HepG2 (cell line): ENCODE results near the gene GALR2. TPM values are rescaled to one million over a fixed set of nuclear protein-coding genes. Genes with fewer than 3 reads are reported as not detected.

Source experiments
- AKAP8 ChIP-seq: sonication (generic); formaldehyde crosslinking; IDR thresholded peaks from 2 replicates; pipeline ENCODE4 v1.5.1; 2020; ENCODE audit warnings: mild to moderate bottlenecking, missing genetic modification reagents
- ARID2 ChIP-seq: sonication (generic); formaldehyde crosslinking; IDR thresholded peaks from 2 replicates; pipeline ENCODE4 v1.8.1; 2022; ENCODE audit warnings: mild to moderate bottlenecking, missing genetic modification reagents, borderline replicate concordance
- BRF2 ChIP-seq: sonication (generic); formaldehyde crosslinking; IDR thresholded peaks from 2 replicates; pipeline ENCODE4 v1.8.1; 2022; ENCODE audit warnings: mild to moderate bottlenecking, missing genetic modification reagents
- GPBP1L1 ChIP-seq: sonication (generic); formaldehyde crosslinking; IDR thresholded peaks from 2 replicates; pipeline ENCODE4 v1.5.0; 2020; ENCODE audit warnings: mild to moderate bottlenecking, missing genetic modification reagents
- KMT2A ChIP-seq: sonication (generic); formaldehyde crosslinking; IDR thresholded peaks from 2 replicates; pipeline ENCODE4 v1.4.0; 2020; ENCODE audit warnings: missing genetic modification reagents
- MAFK ChIP-seq, 2 experiments: IDR thresholded peaks in 1 of 2; conservative IDR thresholded peaks in 1 of 2; 2 replicates each; pipeline ENCODE4 v1.6.1; 2011; ENCODE audit warnings: improper control_type of control experiment in 2 of 2, low read length in 2 of 2
- MED13 ChIP-seq: sonication (generic); formaldehyde crosslinking; IDR thresholded peaks from 2 replicates; pipeline ENCODE4 v1.5.0; 2020; ENCODE audit warnings: missing genetic modification reagents
- PRDM10 ChIP-seq: sonication (generic); formaldehyde crosslinking; IDR thresholded peaks from 2 replicates; pipeline ENCODE4 v1.4.0; 2020; ENCODE audit warnings: low read depth, missing genetic modification reagents
- PRPF4 ChIP-seq: fragments of 200-400 bp; formaldehyde crosslinking; IDR thresholded peaks from 2 replicates; pipeline ENCODE4 v1.6.1; 2016; ENCODE audit warnings: low read length, low read depth; ENCODE audit not compliant: poor library complexity, severe bottlenecking
- SSRP1 ChIP-seq: IDR thresholded peaks from 2 replicates; pipeline ENCODE4 v1.6.1; 2016; ENCODE audit warnings: control low read depth
- TRAFD1 ChIP-seq: sonication (generic); formaldehyde crosslinking; IDR thresholded peaks from 2 replicates; pipeline ENCODE4 v1.5.1; 2020; ENCODE audit warnings: missing genetic modification reagents, mild to moderate bottlenecking, borderline replicate concordance
- ZNF703 ChIP-seq: sonication (generic); formaldehyde crosslinking; IDR thresholded peaks from 2 replicates; pipeline ENCODE4 v1.5.1; 2020; ENCODE audit warnings: missing genetic modification reagents, mild to moderate bottlenecking, moderate library complexity, borderline replicate concordance
- ZNF720 ChIP-seq: sonication (generic); formaldehyde crosslinking; IDR thresholded peaks from 2 replicates; pipeline ENCODE4 v1.4.0; 2020; ENCODE audit warnings: missing genetic modification reagents
- polyA plus RNA-seq, 8 experiments: library from polyadenylated mRNA; depleted of rRNA in 3 of 8; stranded (reverse) in 7 of 8; unstranded in 1 of 8; fragments of >200 nt; fragmentation: Illumina TruSeq in 4 of 8; extraction: Trizol in 4 of 8; gene quantifications; 2 replicates each; pipeline versions ENCODE4 v1.2.1 to v1.2.3, GENCODE V29; 2011 to 2016; ENCODE audit warnings: low read depth in 4 of 8, missing spikeins in 1 of 8, mixed read lengths in 1 of 8; ENCODE audit not compliant: insufficient read depth in 1 of 8
- total RNA-seq, 5 experiments: library from RNA; depleted of rRNA; stranded (reverse); fragments of >200 nt; fragmentation: Illumina TruSeq; extraction: Trizol; gene quantifications; 2 replicates each; pipeline ENCODE4 v1.2.3, GENCODE V29; 2016; ENCODE audit warnings: low read depth in 1 of 5
- TF ChIP-seq, protein P1 (sequence below): IDR thresholded peaks from 2 replicates; pipeline ENCODE4 v1.4.0; 2020; ENCODE audit warnings: mild to moderate bottlenecking, missing genetic modification reagents
- TF ChIP-seq, protein P2 (sequence below): IDR thresholded peaks from 2 replicates; pipeline ENCODE4 v1.6.1; 2016

The GALR2 gene
- total and polyA plus RNA-seq, 2 of the 13 experiments (the other 11 are each of a cell fraction or from before 2014, with no cell fraction given): 0.48 to 0.58 TPM

GRCh38 chr17:76027159-76027839 lies 47.3 kb upstream of the GALR2 start, which contains the start of gene EVPL (continued):
- TF ChIP-seq ZNF720 (CRISPR knock-in tag) (no peak), SSRP1 (CRISPR knock-in tag) (no peak), GPBP1L1 (CRISPR knock-in tag) (no peak), KMT2A (no peak), TRAFD1 (CRISPR knock-in tag) (no peak), AKAP8 (peak; percentile 38; the same call in 1 of the 2 replicates), ZNF703 (CRISPR knock-in tag) (no peak), BRF2 (CRISPR knock-in tag) (no peak), MAFK (conservative IDR thresholded peaks at IDR 0.05 in 1 of 2, IDR thresholded peaks at IDR 0.05 in 1 of 2; ENCODE audit: low read length in 2 of 2) (no peak), PRDM10 (CRISPR knock-in tag) (peak; percentile 56), PRPF4 (no peak), ARID2 (peak; percentile 66; the same call in 1 of the 2 replicates), MED13 (no peak)
- TF ChIP-seq, protein P1, sequence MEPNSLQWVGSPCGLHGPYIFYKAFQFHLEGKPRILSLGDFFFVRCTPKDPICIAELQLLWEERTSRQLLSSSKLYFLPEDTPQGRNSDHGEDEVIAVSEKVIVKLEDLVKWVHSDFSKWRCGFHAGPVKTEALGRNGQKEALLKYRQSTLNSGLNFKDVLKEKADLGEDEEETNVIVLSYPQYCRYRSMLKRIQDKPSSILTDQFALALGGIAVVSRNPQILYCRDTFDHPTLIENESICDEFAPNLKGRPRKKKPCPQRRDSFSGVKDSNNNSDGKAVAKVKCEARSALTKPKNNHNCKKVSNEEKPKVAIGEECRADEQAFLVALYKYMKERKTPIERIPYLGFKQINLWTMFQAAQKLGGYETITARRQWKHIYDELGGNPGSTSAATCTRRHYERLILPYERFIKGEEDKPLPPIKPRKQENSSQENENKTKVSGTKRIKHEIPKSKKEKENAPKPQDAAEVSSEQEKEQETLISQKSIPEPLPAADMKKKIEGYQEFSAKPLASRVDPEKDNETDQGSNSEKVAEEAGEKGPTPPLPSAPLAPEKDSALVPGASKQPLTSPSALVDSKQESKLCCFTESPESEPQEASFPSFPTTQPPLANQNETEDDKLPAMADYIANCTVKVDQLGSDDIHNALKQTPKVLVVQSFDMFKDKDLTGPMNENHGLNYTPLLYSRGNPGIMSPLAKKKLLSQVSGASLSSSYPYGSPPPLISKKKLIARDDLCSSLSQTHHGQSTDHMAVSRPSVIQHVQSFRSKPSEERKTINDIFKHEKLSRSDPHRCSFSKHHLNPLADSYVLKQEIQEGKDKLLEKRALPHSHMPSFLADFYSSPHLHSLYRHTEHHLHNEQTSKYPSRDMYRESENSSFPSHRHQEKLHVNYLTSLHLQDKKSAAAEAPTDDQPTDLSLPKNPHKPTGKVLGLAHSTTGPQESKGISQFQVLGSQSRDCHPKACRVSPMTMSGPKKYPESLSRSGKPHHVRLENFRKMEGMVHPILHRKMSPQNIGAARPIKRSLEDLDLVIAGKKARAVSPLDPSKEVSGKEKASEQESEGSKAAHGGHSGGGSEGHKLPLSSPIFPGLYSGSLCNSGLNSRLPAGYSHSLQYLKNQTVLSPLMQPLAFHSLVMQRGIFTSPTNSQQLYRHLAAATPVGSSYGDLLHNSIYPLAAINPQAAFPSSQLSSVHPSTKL (CRISPR knock-in tag): no peak; the same call in none of the 2 replicates
- TF ChIP-seq, protein P2, sequence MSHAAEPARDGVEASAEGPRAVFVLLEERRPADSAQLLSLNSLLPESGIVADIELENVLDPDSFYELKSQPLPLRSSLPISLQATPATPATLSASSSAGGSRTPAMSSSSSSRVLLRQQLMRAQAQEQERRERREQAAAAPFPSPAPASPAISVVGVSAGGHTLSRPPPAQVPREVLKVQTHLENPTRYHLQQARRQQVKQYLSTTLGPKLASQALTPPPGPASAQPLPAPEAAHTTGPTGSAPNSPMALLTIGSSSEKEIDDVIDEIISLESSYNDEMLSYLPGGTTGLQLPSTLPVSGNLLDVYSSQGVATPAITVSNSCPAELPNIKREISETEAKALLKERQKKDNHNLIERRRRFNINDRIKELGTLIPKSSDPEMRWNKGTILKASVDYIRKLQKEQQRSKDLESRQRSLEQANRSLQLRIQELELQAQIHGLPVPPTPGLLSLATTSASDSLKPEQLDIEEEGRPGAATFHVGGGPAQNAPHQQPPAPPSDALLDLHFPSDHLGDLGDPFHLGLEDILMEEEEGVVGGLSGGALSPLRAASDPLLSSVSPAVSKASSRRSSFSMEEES (CRISPR knock-in tag): no peak; the same call in 1 of the 2 replicates
